Raji (cell line): Measurements from ENCODE around the gene DNPEP.

ENCODE experiments used
- POLR2A ChIP-seq: IDR thresholded peaks from 2 replicates; pipeline ENCODE4 v1.6.1; 2011; ENCODE audit warnings: low read depth, low read length, control low read depth; ENCODE audit not compliant: insufficient read depth

Gene DNPEP

GRCh38 chr2:219425238-219426067, 37.7 kb upstream of the DNPEP start:
- TF ChIP-seq POLR2A, result no peak

DNA sequence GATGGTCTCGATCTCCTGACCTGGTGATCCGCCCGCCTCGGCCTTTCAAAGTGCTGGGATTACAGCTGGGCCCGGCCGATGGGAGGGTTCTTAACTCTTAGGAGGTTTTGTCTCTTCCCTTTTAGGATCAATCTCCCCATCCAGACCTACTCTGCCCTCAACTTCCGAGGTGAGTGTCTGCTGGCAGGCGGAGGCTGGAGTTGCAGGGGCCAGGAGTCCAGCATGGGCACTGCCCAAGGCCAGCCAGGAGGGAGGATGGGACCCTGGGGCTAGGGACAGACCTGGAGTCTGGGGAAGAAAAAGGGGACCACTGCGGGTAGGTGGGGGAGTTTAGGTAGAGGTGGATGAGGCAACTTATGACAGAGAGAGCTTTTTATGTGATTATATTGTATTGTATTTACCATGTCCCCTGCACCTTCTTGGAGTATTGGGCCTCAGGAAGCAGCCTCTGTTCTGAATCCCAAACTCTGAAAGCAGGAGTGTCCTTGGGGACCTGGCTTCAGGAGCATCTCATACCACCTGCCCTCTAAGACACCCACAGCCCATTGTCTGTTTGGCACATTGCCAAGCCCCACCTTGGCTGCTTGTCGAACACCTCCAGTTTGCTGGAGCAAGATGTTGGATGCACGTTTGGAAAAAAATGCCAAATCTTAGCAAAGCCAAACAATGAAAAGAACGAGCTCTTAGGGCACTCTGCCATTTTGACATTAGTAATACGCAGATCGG, 36.1 kb upstream of the DNPEP start:
- no peak for TF ChIP-seq POLR2A

DNA sequence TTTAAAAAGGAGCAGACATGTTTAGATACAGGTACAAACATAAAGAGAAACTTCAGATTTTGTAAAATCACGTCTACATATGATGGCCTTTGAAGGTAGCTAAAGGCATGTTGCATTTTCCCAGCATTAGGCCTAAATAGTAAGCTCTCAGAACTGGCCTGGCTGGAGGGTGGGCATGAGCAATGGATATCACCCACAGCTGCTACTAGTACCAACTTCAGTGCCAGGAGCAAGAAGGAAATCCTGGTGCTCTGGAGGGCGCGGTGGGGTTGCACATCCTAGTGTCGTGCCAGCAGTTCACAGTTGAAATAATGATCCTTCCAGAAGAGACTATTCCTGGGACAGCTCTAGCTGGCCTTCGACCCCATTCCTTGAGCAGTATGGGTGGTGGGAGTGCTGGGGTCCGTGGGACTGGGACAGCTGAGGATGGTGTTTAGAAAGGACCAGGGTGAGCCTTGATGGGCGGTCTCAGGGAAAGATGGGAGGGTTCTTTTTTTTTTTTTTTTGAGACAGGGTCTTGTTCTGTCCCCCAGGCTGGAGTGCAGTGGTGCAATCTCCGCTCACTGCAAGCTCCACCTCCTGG, 35.3 kb upstream of the DNPEP start:
- no peak for TF ChIP-seq POLR2A

DNA sequence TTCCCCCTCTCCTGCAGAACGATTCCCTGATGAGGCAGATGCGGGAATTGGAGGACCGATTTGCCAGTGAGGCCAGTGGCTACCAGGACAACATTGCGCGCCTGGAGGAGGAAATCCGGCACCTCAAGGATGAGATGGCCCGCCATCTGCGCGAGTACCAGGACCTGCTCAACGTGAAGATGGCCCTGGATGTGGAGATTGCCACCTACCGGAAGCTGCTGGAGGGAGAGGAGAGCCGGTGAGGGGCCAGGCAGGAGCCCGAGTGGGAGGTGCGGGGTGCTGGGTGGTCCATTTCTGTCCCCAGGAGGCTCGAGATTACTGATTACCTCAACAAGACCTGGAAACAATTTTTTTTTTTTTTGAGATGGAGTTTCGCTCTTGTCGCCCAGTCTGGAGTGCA, 33.6 kb upstream of the DNPEP start:
- no peak for TF ChIP-seq POLR2A

GRCh38 chr2:219420687-219421086, 33.0 kb upstream of the DNPEP start:
- TF ChIP-seq POLR2A, result no peak

DNA sequence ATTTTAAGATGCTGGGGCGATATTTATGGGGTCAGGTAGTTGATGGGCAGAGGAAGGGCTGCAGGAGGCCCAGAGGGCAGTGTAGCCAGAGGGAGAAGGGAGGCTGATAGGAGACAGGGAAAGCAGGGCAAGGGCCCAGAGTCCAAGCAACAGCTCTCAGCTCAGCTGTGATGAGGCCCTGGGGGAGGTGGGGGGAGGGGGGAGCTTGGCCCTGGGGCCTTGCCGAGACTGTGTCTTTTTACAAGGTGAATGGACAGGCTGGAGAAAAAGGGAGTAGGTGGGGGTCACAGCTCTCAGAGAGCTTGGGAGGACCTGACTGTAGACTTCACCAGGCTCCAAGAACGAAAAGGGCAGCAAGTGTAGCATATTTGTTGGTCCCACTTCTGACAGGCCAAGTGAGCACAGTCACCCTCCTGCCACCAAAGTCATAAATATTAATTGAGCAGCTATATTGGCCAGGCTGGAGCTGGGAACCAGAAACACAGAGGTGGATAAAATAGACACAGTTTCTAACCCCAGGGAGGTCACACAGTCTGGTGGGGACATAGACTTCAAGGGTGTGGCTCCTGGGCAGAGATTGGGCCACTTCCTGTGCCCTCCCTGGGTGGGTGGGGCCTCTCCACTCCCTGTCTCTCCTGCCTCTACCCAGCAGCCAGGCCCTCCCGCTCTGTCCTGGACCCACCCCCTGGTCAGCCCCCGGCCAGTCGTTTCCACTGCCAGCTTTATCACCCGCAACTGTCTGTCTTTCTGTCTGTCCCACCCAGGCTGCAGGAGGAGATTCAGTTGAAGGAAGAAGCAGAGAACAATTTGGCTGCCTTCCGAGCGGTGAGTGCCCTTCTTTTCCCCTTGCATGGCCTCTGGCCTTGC, 31.9 kb upstream of the DNPEP start:
- TF ChIP-seq POLR2A, result no peak

DNA sequence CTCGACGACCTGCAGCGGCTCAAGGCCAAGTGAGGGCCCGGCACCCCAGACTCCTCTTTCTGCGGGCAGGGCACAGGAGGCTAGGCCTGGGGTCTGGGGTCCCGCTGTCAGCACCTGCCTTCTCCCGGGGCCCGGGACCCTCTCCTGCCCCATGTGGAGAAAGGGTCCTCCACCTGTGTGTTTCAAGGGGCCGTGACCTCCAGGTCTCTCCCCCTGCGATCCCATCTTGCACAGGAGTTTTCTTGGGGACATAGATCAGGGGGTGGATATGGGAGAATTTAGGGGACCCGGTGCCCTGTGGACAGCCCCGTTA, 31.3 kb upstream of the DNPEP start:
- TF ChIP-seq POLR2A, result no peak

DNA sequence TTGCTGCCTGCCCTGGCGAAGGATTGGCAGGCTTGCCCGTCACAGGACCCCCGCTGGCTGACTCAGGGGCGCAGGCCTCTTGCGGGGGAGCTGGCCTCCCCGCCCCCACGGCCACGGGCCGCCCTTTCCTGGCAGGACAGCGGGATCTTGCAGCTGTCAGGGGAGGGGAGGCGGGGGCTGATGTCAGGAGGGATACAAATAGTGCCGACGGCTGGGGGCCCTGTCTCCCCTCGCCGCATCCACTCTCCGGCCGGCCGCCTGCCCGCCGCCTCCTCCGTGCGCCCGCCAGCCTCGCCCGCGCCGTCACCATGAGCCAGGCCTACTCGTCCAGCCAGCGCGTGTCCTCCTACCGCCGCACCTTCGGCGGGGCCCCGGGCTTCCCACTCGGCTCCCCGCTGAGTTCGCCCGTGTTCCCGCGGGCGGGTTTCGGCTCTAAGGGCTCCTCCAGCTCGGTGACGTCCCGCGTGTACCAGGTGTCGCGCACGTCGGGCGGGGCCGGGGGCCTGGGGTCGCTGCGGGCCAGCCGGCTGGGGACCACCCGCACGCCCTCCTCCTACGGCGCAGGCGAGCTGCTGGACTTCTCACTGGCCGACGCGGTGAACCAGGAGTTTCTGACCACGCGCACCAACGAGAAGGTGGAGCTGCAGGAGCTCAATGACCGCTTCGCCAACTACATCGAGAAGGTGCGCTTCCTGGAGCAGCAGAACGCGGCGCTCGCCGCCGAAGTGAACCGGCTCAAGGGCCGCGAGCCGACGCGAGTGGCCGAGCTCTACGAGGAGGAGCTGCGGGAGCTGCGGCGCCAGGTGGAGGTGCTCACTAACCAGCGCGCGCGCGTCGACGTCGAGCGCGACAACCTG, 30.7 kb upstream of the DNPEP start, which contains the start of gene DES:
Gene DES (plus strand): TSS at position 223 of the 857 bp plus-strand sequence. CDS start 86 bp downstream, at position 309.
- TF ChIP-seq POLR2A, result no peak

DNA sequence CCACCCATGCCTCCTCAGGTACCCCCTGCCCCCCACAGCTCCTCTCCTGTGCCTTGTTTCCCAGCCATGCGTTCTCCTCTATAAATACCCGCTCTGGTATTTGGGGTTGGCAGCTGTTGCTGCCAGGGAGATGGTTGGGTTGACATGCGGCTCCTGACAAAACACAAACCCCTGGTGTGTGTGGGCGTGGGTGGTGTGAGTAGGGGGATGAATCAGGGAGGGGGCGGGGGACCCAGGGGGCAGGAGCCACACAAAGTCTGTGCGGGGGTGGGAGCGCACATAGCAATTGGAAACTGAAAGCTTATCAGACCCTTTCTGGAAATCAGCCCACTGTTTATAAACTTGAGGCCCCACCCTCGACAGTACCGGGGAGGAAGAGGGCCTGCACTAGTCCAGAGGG, 29.7 kb upstream of the DNPEP start:
- TF ChIP-seq POLR2A, result no peak

GRCh38 chr2:219416938-219417337, 29.2 kb upstream of the DNPEP start:
- no peak for TF ChIP-seq POLR2A

- TF ChIP-seq POLR2A, result no peak
Measured at GRCh38 chr2:219416235-219416602, 28.5 kb upstream of the DNPEP start.

- no peak for TF ChIP-seq POLR2A
Measured at GRCh38 chr2:219415580-219416234, 28.0 kb upstream of the DNPEP start.

GRCh38 chr2:219414857-219415256, 27.1 kb upstream of the DNPEP start:
- TF ChIP-seq POLR2A, result no peak

DNA sequence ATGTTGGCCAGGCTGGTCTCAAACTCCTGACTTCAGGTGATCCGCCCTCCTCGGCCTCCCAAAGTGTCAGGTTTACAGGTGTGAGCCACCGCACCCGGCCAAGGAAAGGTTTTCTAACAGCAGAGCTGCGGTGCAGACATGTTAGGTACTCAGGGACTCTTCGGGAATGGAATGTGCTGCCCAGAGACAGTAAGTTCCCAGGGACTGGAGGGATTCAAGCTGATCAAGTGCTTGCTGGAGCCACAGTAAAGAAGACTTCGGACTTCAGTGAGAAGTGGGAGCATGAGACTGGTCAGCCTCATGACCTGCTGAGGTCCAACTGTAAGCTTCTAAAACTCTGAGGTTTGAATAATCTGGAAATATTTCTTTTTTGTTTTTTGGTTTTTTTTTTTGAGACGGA, 22.7 kb upstream of the DNPEP start:
- TF ChIP-seq POLR2A, result no peak

DNA sequence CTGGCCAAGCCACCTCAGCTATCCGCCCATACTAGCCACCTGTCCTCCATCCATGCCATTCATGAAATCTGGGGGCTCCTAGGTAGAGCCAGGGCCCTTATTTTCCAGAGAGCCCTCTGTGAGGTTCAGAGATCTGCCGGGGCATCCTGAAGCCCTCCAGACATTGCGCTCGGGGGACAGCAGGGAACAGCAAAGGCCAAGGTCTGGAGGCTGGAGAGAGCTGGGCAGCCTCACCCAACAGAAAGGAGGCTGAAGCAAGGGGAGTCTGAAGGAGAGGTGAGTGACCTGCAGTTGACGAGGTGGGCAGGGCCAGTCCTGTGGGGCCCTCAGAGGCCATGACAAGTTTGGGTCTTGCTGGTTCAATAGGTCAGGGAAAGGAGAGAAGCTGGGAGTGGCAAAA, 21.9 kb upstream of the DNPEP start:
- no peak for TF ChIP-seq POLR2A
